Hippocampal formation (tissue), 2 donors: ENCODE measurements around the gene TIGD3.

ENCODE experiments used
- DNase-seq, 2 donors: peaks; one replicate each; lab custom pipeline; 2025; lab: John Stamatoyannopoulos, UW

TIGD3 gene

DNA sequence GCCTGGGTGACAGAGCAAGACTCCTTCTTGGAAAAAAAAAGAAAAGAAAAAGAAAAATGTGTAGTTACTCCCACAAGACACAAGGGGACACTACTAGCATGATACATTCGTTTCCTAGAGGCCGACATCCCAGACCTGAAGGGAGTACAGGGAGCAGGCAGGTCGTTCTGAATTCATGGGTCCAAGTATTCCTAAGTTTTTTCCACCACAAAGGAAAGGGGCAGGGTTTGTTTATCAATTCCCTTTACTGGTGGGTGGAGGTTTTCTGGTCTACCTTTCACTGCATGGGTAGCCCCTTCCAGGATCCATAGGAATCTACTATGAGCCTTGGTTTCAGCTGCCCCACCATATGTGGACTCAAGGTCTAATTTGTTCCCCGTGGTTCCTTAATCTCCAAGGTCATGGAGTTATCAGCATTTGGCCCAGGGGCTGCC lies 11.8 kb downstream of the TIGD3 start:
- DNase-seq = peak in 1 of 2 donors; percentile 79

DNA sequence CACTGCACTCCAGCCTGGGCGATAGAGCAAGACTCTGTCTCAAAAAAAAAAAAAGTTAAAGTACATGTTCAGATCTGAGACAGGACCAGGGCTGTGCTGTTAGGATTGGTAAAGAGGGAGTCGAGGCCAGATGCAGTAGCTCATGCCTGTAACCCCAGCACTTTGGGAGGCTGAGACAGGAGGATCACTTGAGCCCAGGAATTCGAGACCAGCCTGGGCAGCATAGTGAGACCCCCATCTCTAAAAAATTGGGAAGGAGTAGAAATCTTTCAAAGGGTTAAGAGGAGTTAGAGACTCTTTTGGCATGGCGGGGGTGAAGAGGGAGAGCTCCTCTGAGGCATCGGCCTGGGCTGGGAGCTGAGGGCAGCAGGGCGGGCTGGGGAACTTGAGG lies 16.1 kb downstream of the TIGD3 start:
- no peak for DNase-seq

DNA sequence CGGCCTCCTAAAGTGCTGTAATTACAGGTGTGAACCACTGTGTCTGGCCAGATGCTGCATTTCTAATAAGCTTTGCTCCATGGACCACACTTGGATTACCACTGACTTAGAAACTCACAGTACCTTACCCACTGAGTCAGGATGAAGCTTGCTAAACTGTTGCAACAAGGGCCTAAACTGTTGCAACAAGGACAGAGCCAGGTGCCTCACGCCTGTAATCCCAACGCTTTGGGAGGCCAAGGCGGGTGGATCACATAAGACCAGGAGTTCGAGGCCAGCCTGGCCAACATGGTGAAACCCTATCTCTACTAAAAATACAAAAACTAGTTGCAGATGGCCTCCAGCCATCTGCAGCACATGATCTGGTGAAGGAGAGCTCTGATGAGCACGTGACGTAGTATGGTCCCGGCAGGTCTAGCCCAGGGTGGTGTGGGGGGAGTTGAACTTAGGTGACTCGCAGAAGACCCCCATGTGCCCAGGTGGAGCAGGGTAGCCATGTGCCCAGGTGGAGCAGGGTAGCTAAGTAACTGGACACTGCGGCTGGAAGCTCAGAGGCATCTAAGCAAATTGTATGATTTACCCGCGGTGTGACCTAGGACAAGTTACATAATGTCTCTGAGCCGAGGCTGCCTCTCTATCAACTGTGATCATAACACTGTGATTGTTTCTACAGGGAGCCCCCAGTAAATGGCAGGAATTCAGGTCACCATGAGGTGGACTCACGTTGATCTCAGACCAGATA lies 19.5 kb downstream of the TIGD3 start:
- DNase-seq = no peak

DNA sequence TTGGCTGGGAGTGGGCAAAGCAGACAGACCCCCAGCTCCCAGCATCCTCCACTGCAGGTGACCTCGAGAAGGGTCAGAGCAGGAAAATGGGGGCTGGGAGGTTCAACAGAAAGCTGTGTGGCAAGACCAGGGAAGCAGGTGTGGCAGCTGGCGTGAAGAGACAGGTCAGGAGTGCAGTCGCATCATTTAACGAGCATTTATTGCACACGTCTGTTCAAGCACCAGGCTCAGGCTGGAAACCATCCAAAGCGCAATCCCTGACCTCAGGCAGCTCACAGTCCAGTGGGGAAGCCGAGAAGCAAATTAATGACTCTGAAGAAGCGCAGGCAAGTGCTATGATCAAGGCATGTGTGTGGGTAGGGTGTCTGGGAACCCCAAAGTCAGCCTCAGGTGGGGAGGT lies 20.5 kb downstream of the TIGD3 start:
- DNase-seq = no peak

DNA sequence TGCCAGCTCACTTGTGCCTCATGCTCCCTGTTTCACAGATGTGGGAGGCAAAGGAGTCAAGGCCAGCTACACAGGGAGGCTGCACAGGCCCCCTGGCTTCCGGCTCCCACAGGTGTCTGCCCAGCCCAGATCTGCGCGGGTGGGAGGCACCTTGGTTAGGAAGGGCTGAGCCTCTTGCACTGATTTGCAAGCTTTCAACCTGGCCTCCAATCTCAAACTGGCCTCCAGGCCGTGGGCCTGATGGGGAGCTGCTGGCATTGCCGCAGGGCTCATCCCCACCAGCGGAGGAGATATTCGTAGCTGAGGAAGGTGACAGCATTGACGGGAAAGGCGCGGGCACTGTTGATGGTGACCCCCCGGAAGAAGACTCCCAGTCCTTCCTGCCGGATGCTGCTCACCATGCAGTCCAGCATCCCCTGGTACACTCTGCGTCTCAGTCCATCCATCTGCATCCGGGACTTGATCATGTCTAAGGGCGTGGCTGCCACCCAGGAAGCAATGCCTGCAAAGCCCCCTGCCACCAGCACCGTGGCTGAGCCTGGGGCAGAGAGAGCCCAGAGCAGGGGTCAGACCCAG lies 21.7 kb downstream of the TIGD3 start:
- no peak for DNase-seq

DNA sequence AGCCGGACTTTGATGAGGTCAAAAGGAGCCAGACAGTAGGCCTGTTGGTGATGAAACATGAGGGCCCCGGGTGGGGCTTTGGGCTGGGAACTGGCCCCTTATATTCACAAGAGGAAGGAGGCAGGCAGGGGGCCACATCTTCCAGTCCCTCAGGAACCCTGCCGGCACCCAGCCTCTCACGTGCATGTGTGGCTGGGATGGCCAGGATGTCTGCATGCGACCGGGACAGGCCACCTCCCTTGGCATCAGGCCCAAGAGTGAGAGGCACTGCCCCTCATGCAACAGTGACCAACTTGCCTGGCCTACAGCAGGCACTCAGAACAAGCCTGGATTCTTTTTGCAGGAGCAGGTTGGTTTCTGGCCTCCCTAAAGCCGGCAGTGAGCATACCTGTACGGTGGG lies 22.5 kb downstream of the TIGD3 start:
- no peak for DNase-seq

DNA sequence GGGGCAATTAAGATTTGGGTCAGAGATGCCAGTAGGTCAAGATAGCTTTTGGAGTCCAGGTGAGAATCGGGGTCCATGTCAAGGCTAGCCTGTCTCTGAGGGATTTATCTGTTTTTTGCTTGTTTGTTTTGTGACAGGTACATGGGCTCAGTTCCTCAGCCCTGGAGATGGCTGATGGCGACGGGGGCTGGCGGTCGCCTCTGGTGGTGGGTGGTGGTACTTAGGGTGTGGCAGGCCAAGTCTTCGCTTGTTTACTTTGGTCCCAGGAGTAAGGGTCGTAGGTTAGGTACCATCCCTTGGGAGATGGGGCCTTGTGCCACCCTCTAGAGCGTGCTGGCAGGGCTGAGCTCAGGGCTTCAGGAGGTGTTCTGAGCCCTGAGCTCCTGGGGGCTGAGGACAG lies 23.2 kb downstream of the TIGD3 start:
- no peak for DNase-seq

DNA sequence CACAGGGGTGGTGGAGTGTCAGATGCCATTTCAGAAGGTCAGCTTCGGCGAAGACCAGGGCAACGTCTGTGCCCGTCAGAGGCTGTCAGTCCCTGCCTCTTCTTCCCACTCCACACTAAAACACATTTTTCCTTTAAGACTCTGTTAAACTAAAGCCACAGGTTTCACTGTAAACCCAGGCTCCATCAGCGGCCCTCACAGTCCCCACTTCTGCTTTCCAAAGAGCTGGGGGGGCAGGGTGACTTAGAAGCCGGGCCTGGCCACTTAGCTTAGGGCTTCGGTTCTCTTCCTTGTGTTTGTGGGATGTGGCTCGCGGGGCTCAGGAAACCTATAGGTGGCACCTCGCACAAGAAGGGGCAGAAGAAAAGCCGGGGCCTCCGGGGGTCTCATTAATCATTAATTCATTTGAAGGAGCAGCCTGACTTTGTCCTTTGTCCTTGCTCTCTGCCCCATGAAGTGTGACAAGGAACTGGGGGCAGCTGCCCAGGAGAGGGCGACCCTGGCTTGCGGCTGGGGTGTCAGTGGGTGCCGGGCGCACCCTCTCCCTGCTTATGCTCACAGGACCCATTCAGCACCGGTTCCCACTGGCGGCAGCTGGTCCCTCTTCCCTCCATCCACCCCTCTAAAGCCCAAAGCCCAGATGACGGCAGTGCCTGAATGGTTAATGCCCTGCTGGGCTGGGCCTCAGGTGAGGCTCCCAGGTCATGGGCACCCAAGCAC lies 23.8 kb downstream of the TIGD3 start:
- no peak for DNase-seq

DNA sequence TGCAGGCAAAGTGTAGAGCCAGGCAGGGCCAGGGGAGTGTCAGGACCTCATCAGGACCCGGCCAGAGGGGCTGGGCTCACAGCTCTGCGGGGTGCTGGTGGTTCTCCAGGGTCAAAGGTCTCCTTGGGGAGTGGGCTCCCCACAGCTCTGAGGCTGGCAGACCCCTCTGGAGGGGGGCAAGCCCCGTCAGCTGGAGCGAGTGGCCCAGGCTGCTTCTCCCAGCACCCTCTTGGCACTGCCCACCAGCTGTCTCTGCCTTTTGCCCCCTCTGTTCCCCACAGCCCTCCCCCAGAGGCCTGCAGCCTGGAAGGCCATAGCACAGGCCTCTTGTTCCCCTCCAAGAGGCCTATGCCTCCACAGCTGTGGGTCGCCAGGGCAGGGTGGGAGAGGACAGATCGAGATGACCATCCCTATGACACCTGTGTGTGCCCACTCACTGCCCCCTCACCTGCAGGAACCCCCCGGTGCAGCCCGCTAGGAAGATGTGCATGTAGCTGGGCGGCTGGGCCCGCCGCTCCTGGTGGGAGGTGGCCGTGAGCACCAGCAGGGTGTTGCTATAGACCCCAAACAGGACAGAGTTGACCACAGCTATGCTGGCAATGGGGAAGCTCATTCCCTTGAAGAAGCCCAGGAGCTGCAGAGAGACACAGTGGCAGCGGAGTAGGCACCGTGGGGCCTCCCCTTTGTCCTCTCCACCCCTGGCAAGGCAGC lies 24.5 kb downstream of the TIGD3 start:
- no peak for DNase-seq

DNA sequence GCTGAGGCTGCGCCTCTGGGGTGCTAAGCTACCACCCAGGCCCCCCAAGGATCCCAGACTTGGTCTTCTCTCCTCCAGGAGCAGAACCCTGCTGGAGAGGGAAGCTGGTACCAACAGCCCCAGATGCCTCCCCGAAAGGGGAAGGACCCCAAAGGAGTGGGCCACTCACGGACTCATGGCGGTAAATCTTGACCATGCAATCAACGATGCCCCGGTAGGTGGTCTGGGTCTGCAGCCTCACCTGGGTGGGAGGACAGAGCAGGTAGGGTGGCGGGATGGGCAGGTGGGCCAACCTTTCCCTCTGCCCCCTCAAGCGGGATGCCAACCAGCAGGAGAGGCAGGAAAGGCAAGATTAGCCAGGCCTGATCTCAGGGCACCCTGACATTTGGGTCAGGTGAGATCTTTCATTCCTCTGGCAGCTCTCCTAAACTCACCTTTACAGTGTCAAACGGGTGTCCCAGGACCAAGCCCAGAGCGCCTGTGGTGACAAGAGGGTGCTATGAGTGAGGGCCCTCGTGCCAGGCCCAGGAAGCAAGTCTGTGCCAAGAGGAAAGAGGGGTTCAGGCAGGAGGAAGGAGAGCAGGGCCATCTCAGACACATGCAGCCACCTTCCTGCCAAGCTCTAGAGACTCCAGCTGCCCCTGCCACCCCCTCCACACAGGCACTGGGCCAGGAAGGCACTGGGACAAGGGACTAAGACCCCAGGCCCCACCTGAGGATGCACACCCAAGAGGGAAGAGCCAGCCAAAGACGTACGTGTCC lies 25.3 kb downstream of the TIGD3 start:
- no peak for DNase-seq

DNA sequence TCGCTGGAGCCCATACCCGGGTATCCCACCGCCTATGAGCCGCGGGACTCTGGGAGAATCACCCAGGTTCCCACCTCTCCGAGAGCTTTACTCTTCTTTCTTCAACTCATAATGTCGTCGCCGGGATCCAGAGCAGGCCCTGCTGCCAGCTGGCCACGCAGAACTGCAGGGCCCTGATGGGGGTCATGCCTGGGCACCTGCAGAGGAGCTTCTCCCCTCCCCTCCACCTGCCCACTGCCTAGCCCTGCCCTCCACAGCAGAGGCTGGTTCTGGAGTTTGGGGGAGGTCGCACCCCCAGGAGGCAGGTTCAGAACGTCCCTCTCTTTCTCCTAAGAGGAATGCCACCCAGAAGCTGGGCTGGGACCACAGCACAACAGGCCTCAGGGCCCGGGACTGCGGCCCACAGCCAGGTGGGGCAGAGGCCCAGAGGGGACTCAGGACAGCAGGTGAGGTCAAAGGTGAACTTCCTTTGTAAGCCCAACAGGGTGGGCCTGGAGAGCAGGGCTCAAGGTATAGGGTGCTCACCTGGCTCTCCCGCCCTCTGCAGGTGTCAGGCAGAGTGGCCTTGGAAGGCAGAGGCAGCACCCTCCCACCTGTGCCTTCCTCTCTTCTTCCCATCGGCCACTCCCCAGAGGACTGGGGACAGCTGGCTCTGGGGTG lies 26.0 kb downstream of the TIGD3 start:
- DNase-seq = no peak

DNA sequence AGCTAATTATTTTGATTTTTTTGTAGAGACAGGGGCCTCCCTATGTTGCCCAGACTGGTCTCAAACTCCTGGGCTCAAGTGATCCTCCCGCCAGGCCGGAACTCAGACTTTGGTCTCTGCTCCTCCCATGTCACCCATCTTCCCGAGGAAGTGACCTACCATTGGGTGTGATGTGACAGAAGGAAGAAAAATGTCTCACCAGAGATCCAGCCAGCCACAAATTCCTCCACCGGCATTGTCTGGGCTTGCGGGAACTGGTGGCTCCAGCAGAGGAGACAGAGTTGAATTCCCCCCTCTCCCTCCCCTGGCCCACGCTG lies 27.1 kb downstream of the TIGD3 start:
- DNase-seq = no peak

DNA sequence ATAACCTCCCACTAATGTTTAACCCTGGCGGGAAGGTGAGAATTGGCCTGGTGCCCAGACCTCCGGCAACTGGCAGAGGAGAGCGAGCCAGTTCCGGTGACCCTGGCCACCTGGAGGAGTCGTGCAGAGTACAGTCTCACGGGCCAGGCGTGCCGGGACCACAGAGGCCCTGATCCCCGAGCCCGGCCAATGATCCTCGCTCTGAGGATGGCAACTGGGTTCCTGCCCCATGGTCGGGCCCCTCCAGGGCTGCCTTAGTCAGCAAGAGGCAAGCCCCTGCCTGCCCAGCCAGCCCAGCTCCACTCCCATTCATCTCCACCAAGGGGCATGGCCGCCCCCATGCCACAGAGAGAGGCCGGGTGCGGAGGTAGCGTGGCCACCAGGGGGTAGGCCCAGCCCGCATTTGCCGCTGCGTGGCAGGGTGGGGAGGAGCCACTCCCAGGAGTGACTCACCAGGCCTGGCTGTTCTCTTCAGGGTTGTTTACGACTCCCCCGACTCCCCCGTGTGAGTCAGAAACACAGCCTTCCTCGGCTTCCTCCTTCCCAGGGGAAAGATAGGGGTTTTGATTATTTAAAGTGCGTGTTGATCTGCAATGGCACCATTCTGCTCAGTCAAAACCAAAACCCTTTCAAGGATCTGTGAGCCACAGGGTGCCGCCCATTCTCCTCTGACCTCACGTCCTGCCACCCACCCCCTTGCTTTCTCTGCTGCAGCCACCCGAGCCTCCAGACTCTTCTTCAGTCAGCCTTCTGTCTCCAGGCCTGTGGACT lies 27.7 kb downstream of the TIGD3 start, which contains the start of gene SLC25A45:
TSS of gene SLC25A45 (minus strand) at position 614 of the 771 bp plus-strand sequence. CDS start 695 bp downstream, outside the sequence.
- DNase-seq = peak; percentile 79 to 87

DNA sequence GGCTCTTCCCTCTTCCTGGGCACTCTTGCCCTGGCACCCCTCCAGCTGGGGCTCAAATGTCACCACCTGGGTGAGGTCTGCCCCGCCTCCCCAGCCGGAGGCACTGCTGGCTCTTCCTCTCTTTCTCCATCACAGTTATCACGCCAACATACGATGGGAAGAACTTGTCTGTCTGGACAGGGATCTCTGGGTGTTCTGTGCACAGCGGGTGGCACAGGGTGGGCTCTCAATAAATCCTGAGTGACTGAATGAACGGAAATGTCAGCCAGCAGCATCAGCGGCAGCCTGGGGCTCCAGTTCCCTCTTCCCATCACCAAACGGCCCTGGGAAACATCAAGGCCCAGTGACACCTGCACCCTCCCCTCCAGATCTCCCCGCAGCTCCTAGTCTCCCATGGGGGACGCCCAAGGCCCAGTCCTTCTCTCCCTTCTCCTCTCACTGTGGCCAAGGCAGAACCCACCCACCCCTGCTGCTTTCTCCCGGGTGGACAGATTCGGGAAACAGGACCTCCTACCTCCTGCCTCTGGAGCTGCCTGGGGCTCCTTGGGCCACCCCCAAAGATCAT lies 28.3 kb downstream of the TIGD3 start:
- no peak for DNase-seq

DNA sequence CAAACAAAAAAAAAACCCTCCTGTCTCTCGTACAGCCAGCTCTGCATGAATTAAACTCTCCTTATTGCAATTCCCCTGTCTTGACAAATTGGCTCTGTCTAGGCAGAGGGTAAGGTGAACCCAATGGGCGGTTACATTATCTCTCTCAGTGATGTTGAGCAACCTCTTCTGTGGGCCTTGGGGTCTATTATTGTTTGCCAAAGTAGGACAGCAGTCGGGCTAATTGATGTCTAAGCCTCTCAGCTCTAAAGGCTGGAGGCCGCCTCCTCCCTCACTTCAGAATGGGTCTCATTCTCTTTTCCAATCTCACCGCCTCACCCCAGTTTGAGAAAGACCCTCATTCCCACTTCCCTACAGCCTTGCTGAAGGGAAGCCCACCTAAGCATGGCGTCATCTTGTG lies 29.2 kb downstream of the TIGD3 start:
- DNase-seq = no peak

DNA sequence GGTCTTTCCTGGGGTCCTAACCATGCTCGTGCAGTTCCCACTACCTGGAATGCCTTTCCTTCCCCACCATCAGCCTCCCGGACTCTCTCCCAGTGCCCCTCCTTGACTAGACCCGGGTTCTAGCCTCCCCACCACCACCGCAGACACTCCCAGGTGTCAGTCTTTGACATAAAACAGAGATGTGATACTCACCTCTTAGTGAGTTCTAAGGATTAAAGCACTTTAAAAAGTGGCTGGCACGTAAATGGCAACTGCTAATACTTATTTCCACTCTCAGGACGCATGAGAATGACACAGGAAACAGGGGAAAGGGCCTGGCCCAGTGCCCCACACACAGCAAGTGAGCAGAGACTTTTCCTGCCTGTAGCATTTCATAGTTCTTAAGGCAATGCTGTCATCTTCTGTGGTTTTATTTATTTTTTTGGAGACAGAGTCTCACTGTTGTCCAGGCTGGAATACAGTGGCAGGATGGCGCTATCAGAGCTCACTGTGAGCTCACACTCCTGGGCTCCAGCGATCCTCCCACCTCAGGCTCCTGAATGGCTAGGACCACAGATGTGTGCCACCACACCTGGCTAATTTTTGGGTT lies 29.8 kb downstream of the TIGD3 start:
- no peak for DNase-seq

DNA sequence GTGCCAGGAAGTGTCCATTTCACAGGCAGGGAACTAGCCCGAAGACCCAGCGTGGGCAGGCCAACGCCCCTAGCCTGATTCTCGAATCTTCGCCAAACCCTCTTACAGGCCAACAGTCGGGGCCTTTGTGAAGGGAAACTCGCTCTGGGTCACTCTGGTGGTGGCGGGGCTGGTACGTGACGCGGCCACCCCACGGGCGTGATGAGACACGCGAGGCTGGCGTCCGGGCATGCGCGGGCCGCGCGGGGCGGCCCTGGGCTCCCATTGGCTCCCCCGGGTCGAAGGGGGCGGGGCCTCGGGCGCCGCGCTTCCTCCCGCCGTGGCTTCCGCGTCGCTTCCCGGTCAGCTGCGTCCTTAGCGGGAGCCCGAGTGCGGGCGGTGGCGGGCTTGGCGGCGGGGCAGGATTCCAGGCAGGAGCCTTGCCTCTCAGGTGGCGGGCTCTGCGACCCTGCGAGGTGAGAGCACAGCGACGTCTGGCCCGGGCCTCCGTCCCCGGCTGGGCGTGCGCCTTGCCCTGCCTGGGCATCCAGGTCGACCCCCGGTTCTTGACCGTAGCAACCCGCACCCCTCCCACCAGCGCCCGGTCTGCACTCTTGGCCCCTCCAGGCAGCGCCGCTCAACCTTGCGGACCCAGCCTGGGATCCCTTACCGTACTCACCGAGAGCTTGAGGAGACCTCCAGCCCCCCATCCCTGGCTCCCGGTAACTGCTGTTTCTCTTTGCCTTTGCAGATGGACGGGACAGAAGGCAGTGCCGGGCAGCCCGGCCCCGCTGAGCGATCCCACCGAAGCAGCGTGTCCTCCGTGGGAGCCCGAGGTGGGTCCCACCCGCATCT lies 32.0 kb downstream of the TIGD3 start, which contains the start of gene FRMD8:
TSS of gene FRMD8 (plus strand) at position 331 of the 834 bp plus-strand sequence. CDS start at position 731, 400 bp downstream.
- peak; percentile 82 to 87 for DNase-seq

DNA sequence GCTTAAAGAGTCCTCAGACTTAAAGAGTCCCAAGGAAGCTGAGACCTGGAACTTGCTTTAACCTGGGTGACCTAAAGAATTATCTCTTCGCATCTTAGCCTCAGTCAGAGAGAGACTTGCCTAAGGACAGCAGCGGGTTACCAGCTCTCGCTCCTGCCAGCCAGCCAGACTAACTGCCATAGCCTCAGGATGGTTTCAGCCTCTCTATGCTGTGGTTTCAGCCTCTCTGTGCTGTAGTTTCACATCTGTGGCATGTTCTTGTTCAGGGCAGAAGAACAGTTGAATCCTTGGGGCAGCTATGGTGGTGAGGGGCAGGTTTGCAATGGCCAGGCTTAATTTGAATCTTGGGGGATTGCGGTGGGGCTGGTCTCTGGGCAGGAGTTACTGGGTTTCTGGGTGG lies 34.2 kb downstream of the TIGD3 start:
- no peak for DNase-seq
